NCI-H2107 treated with DMSO at 0.1 percent for 48 hours (cell line): ENCODE results near the gene SHC2.
"Not testable (repeated sequence)": the region's sequence is repeated elsewhere in the genome, so short reads cannot be mapped to it uniquely, and the experiment has no call there.

Source experiments
- DNase-seq: peaks from one replicate; lab custom pipeline; 2025; ENCODE audit not compliant: unreplicated experiment; lab: John Stamatoyannopoulos, UW

Gene SHC2

DNA sequence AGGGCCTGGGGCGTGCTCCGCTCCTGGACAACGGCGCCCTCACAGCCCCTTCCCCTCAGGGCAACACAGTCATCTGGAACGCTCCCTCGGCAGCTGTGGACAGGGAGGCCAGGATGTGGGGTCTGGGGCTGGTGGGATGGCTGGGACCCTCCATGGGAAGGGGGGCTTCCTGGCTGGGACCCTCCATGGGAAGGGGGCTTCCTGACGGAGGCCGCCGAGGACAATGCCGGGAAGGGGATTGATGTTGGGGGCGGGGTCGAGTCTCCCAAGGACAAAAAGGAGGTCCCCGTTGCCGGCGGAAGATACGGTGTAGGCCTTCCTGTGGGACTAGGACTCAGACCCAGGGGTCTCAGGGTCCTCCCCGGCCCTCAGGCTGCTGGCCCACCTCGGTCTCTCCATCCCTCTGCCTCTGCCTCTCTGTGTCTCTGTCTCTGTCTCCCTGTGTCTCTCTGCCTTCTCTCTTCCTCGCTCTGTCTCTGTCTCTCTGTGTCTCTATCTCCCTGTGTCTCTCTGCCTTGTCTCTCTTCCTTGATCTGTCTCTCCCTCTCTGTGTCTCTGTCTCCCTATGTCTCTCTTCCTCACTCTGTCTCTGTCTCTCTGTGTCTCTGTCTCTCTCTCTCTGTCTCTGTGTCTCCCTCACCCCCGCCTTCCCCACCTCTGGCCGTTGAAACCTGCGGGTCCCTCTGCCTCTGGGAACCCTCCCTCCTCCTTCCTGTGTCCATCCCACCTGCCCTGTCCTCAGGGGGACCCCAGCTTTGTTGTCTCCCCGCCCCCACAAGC is 32.7 kb upstream of the SHC2 start:
- no peak for DNase-seq

DNA sequence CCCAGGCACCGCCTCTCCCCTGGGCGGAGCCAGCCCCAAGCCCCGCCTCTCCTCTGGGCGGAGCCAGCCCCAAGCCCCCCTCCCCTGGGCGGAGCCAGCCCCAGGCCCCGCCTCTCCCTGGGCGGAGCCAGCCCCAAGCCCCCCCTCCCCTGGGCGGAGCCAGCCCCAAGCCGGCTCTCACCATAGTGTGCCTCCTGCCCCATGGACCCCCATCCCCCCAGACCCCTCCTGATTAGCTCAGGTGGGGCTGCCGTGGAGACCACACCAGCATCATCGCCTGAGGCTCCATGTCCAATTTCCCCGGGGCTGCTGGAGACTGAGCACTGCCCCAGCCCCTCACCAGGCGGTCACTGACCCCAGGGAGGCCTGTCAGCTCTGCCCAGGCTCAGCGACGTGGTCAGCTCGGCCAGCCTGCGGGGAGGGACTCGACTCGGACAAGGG is 31.3 kb upstream of the SHC2 start:
- DNase-seq: no peak

GRCh38 chr19:491146-491741 is 30.4 kb upstream of the SHC2 start:
- no peak for DNase-seq

- no peak for DNase-seq
Observed at GRCh38 chr19:489418-490196, 28.8 kb upstream of the SHC2 start.

GRCh38 chr19:488505-489417 is 27.9 kb upstream of the SHC2 start:
- DNase-seq: peak; percentile 56

GRCh38 chr19:485583-486236 is 24.9 kb upstream of the SHC2 start:
- peak; percentile 52 for DNase-seq

DNA sequence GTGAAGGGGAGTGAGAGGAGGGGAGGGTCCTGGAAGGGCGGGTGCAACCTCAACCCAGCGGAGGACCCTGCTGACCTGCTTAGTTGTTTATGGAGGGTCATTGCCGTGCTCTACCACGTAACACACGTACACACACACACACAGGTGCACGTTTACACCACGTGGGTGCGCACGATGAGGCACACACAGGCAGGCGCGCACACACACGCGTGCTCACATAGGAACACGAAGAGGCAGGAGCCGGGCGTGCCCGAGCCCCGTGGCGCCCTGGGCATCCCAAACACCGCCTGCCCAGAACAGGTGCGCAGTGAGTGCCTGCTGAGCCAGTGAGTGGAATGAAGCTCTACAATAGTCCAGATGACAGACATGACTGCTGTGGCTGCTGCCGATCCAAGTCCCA is 24.2 kb upstream of the SHC2 start:
- peak; percentile 69 for DNase-seq

DNA sequence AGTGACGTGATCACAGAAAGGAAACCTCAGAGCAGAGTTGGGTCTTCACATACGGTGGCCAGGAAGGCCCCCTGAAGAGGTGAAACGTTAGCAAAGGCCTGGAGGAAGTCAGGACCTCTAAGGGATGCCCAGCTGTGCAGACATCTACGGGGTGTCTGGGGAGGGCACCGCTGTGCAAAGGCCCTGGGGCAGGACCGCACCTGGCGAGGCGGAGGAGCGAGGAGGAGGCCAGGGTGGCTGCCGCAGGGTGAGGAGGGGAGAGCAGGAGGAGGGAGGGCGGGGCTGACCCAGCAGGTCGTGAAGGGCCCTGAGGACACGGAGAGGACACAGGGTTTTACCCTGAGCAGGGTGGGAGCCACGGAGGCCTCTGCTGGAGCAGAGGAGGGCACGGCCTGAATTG is 23.7 kb upstream of the SHC2 start:
- DNase-seq: no peak

DNA sequence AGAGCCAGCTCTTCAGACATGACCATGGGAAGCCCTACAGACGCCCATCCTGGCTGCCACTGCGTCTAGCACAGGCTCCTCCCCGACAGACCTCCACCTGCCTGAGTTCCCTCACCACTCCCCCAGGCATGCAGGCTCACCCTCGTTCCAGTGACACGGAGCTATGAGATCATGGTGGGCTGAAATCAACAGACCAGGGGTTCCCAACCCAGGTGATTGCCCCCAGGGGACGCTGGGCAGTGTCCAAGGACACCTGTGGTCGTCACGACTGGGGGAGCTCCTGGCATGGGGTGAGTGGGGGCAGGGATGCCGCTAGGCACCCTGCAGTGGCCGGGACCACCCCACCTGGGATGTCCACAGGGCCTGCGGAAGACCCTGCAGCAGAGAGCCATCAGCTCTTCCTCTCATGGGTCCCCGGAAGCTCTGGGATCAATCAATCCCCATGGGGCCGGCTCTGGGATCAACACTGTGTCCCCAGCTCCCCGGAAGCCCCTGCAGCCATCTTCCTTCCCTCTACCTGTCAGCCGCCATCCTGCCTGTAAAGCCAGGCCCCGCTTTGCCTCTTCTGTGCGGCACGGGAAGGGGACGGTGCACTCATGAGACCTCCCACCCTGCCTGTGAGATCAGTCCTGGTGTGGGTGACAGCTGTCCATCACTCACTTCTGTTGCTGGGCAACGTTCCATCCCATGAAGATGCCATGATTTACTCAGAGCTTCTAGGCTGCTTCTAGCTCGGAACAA is 22.7 kb upstream of the SHC2 start:
- no peak for DNase-seq

DNA sequence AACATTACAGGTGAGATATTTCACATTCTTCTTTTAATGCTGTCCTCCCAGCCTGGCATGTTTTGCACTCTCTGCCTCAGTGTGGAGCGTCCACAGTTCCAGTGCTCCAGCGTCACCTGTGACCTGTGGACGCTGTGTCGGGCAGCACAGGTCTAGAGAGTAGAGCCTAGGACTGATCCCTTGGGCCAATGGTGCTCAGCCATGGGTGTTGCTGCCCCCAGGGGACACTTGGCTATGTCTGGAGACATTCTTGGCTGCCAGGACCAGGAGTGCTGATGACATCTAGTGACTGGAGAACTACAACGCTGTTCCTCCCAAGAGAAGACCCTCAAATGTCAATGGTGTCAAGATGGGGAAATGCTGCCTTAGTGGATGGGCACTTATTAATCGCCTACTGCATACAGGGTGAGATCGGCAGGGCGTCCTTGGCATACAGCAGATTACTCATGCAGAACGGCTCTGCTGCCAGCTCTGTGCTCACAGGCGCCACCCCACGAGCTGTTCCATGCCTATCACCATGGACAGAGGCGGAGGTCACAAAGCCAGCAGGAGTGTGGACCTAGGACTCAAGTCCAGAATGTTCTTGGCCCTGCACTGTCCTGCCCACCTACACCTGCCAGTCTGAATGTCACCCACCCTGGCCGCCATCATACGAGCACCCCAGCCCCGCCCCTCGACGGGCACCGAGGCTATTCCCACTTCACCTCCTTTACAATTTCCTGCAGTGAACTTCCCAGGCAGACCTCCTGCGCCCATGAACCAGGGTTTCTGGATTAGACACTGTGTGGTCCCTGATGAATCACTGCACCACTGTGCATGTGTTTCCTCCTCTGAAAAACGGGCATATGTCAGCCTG is 21.6 kb upstream of the SHC2 start:
- DNase-seq: no peak

- not testable (repeated sequence) for DNase-seq
Observed at GRCh38 chr19:481100-481499, 20.3 kb upstream of the SHC2 start.

- no peak for DNase-seq
Observed at GRCh38 chr19:480016-480855, 19.4 kb upstream of the SHC2 start.

DNA sequence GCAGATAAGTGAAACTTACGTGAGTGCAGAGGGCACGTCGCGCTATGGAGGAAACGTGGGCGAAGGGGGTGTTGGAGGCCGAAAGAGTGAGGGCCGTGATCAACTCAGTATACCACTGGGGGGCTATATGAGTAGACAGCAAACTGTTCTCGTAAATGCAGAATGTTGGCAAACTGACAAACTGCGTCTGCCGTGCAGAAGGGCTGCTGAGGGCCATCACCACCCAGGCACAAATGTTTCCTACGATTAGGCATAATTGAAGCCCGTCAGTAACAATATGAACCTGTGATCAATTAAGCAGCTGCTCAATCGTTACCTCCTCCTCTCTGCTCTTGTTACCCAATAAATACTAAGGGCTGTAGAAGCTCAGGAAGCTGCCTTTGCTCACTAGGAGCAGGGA is 18.1 kb upstream of the SHC2 start:
- no peak for DNase-seq

DNA sequence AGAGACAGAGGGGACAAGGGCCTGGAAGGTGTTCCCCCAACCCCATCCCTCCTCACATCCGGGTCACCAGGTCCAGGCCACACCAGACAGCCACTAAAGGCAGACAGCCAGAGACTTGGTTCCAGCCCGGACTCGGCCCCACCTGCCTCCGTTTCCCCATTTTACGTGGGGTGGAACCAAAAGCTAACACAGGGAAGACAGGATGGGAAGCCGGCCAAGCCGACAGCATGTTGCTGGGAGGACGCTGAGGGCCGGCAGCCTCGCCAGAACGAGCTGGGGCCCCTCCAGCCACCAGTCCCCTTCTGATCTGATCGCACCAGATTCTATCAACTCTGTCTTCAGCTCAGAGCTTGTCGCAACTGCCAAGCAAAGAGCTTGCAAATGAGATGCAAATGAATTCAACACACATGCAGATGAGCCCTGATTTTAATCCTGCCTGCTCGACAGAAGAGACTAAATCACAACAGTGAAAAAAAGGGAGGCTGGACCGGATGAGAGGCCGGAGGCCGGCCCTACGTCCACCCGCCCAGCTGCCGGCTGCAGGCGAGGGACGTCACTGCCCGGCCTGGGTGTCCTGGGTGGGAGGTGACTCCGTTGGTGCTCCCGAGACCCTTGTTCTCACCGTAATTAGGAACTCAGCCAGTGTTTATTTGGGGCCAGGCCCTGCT is 17.5 kb upstream of the SHC2 start:
- no peak for DNase-seq

DNA sequence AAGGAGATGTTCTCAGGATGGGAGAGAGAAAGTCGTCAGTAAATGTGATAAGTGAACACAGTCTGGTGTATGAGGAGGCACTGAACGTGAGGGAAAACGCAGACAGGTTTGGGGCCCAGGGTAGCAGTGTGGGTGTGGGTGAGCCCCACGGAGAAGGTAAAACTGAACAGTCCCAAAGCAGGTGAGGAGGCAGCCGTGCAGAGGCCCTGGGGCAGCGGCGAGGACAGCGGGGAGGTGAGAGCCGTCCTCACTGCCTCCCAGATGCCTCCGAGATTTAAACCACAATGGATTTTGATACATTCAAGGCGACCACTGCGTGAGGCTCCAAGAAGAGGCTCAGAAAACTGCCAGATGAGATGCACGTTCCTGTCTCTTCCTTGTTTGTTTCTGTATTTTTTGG is 14.5 kb upstream of the SHC2 start:
- no peak for DNase-seq

DNA sequence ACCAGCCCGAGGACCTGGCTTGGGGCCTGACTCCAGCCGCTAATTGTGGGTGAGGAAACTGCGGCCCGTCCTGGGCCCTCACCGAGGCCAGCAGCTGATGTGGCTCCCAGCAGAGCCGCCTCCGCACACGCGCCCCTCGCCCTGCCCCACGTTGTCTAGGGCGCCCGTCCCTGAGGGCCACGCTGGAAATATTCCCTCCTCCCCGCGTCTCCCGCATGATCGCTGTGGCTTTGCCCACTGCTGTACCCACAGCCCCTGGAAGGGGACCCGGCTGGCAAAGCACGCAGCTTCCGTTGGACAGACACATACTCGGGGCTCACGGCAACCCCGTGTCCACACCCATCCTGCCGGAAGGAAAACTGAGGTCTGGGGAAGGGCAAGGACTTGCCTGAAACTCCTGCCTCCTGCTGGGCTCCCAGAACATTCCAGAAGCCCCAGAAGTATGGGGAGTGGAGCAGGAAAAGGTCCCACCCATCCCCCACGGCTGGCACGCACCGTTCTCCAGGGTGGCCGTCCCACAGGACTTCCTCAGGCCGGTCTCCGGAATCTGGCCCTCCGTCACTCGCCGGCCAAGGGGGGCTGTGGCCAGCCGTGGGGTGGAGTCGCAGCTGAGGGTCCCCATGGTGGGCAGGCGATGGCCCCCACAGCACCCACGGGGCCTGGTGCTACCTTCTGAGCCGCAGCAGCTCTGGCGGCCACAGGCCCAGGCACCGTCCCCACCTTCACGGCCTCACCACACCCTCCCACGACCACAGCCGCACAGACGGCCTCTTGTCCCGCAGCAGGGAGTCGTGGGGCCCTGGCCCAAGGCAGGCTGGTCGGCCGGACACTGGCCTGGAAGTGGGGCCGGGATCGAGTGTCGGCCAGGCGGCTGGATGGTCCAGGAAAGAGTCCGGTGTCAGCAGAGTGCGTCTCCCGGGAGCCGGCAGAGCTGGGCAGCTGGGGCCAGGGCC is 13.6 kb upstream of the SHC2 start:
- DNase-seq: no peak
